Liver (tissue), 9 donors: ENCODE results near the gene ALG9. TPM values are rescaled to one million over a fixed set of nuclear protein-coding genes. Genes with fewer than 3 reads are reported as not detected.
A peak's percentile ranks its signal among the peaks of the same experiment; 100 is the strongest.

Experiments
- DNase-seq: peaks from one replicate; pipeline ENCODE4 v3.0.0-alpha.2; 2017; ENCODE audit warnings: low spot score
- H3K27ac ChIP-seq, 2 donors: one replicate each; pipeline ENCODE4 v1.7.0; 2013; ENCODE audit warnings: inconsistent platforms in 2 of 2, low read length in 2 of 2, control low read depth in 1 of 2, low read depth in 1 of 2, mild to moderate bottlenecking in 1 of 2
- H3K27me3 ChIP-seq, 4 donors: one replicate each; pipeline versions ENCODE4 v1.6.1 to v1.7.0; 2013; ENCODE audit warnings: low read length in 3 of 4, inconsistent platforms in 1 of 4, mild to moderate bottlenecking in 1 of 4, moderate library complexity in 1 of 4; ENCODE audit not compliant: control insufficient read depth in 4 of 4, insufficient read depth in 4 of 4
- H3K36me3 ChIP-seq, 4 donors: one replicate each; pipeline versions ENCODE4 v1.6.1 to v1.7.0; 2013; ENCODE audit warnings: low read length in 3 of 4, mild to moderate bottlenecking in 3 of 4, low read depth in 1 of 4, moderate library complexity in 1 of 4; ENCODE audit not compliant: control insufficient read depth in 4 of 4, insufficient read depth in 3 of 4
- H3K4me1 ChIP-seq, 4 donors: one replicate each; pipeline versions ENCODE4 v1.6.1 to v1.7.0; 2013; ENCODE audit warnings: low read length in 3 of 4, mild to moderate bottlenecking in 3 of 4, moderate library complexity in 1 of 4; ENCODE audit not compliant: control insufficient read depth in 4 of 4, insufficient read depth in 4 of 4
- H3K4me3 ChIP-seq, 3 donors: one replicate each; pipeline versions ENCODE4 v1.6.1 to v1.7.0; 2013; ENCODE audit warnings: low read length in 3 of 3, control low read depth in 1 of 3, low read depth in 1 of 3, mild to moderate bottlenecking in 1 of 3
- H3K9ac ChIP-seq, 2 donors: one replicate each; pipeline ENCODE4 v1.7.0; 2013; ENCODE audit warnings: low read length in 2 of 2, mild to moderate bottlenecking in 2 of 2, moderate library complexity in 2 of 2, control low read depth in 1 of 2, low read depth in 1 of 2
- H3K9me3 ChIP-seq, 4 donors: one replicate each; pipeline versions ENCODE4 v1.6.1 to v1.7.0; 2013; ENCODE audit warnings: low read length in 3 of 4; ENCODE audit not compliant: control insufficient read depth in 4 of 4
- EGR1 ChIP-seq, 2 donors: IDR thresholded peaks; 2 replicates each; pipeline ENCODE4 v1.6.1; 2016 to 2018; ENCODE audit warnings: antibody characterized with exemption in 2 of 2, low read depth in 2 of 2
- FOXA1 ChIP-seq: IDR thresholded peaks from 2 replicates; pipeline ENCODE4 v1.6.1; 2016; ENCODE audit warnings: antibody characterized with exemption
- FOXA2 ChIP-seq: IDR thresholded peaks from 2 replicates; pipeline ENCODE4 v1.6.1; 2016; ENCODE audit warnings: antibody characterized with exemption
- GABPA ChIP-seq, 2 donors: IDR thresholded peaks in 1 of 2; conservative IDR thresholded peaks in 1 of 2; 2 replicates each; pipeline ENCODE4 v1.6.1; 2016; ENCODE audit warnings: antibody characterized with exemption in 2 of 2, mild to moderate bottlenecking in 1 of 2, moderate library complexity in 1 of 2
- HNF4A ChIP-seq, 2 donors: conservative IDR thresholded peaks; 2 replicates each; pipeline ENCODE4 v1.6.1; 2016; ENCODE audit warnings: antibody characterized with exemption in 2 of 2, mild to moderate bottlenecking in 2 of 2
- HNF4G ChIP-seq: IDR thresholded peaks from 2 replicates; pipeline ENCODE4 v1.6.1; 2016; ENCODE audit warnings: antibody characterized with exemption
- JUND ChIP-seq, 2 donors: IDR thresholded peaks; 2 replicates each; pipeline ENCODE4 v1.6.1; 2016; ENCODE audit warnings: antibody characterized with exemption in 2 of 2
- RAD21 ChIP-seq, 2 donors: IDR thresholded peaks; 2 replicates each; pipeline ENCODE4 v1.6.1; 2016; ENCODE audit warnings: antibody characterized with exemption in 2 of 2, mild to moderate bottlenecking in 2 of 2
- RXRA ChIP-seq, 2 donors: IDR thresholded peaks; 2 replicates each; pipeline ENCODE4 v1.6.1; 2017 to 2018; ENCODE audit warnings: antibody characterized with exemption in 2 of 2, mild to moderate bottlenecking in 1 of 2
- SP1 ChIP-seq: IDR thresholded peaks from 2 replicates; pipeline ENCODE4 v1.6.1; 2018; ENCODE audit warnings: antibody characterized with exemption, mild to moderate bottlenecking
- TAF1 ChIP-seq: conservative IDR thresholded peaks from 2 replicates; pipeline ENCODE4 v1.6.1; 2016; ENCODE audit warnings: antibody characterized with exemption, mild to moderate bottlenecking
- YY1 ChIP-seq: IDR thresholded peaks from 2 replicates; pipeline ENCODE4 v1.6.1; 2016; ENCODE audit warnings: antibody characterized with exemption, mild to moderate bottlenecking
- WGBS: extraction: QIAGEN DNeasy Blood & Tissue Kit; methylation state at CpG from one replicate; pipeline ENCODE4 v1.1.7; 2013; 5-methylcytosine and 5-hydroxymethylcytosine counted together
- polyA plus RNA-seq, 2 donors: library from polyadenylated mRNA; stranded (reverse) in 1 of 2; unstranded in 1 of 2; fragments of 200-250 nt in 1 of 2; fragments of >200 nt in 1 of 2; fragmentation: Nextera tagmentation in 1 of 2; extraction: Ambion mirVana in 1 of 2; gene quantifications; one replicate each; pipeline versions ENCODE4 v1.2.1 to v1.2.3, GENCODE V29; 2013 to 2015
- total RNA-seq, 2 donors: library from RNA; depleted of rRNA; stranded (reverse); fragments of >200 nt; gene quantifications; one replicate each; pipeline ENCODE4 v1.2.3, GENCODE V29; 2014
- TF ChIP-seq, protein P1 (sequence below): IDR thresholded peaks from 2 replicates; pipeline ENCODE4 v1.6.1; 2016; ENCODE audit warnings: antibody characterized with exemption
- TF ChIP-seq, protein P2 (sequence below): IDR thresholded peaks from 2 replicates; pipeline ENCODE4 v1.6.1; 2016; ENCODE audit warnings: antibody characterized with exemption
- TF ChIP-seq, protein P3 (sequence below): IDR thresholded peaks from 2 replicates; pipeline ENCODE4 v1.6.1; 2016; ENCODE audit warnings: antibody characterized with exemption, mild to moderate bottlenecking
- TF ChIP-seq, protein P4 (sequence below): IDR thresholded peaks from 2 replicates; pipeline ENCODE4 v1.6.1; 2016; ENCODE audit warnings: antibody characterized with exemption
- donor health status: healthy.
- donor health status: healthy.
- donor health status: healthy.
- donor health status: healthy.
- donor health status: healthy.

Gene ALG9
- total and polyA plus RNA-seq, 4 donors = 13.7 to 36.3 (median 20.2) TPM

DNA sequence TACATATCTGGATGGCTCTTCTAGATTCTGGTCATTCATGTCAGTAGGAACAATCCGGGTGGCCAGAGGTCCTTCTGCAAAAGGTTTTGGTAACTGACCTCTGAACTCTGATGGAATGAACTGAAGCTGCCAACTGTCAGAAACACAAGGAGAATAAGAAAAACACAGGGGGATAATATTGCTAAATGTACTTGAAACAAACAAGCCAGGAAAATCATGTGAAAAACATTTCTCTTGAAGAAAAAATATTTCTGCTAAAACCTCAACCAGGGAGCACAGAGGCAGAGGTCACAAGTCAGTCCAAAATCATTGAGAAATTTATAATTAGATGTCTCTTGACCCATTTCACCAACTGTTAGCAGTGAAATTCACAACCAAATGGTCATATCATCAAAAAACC, 35.2 kb downstream of the ALG9 start (continued):
- TF ChIP-seq, protein P1, sequence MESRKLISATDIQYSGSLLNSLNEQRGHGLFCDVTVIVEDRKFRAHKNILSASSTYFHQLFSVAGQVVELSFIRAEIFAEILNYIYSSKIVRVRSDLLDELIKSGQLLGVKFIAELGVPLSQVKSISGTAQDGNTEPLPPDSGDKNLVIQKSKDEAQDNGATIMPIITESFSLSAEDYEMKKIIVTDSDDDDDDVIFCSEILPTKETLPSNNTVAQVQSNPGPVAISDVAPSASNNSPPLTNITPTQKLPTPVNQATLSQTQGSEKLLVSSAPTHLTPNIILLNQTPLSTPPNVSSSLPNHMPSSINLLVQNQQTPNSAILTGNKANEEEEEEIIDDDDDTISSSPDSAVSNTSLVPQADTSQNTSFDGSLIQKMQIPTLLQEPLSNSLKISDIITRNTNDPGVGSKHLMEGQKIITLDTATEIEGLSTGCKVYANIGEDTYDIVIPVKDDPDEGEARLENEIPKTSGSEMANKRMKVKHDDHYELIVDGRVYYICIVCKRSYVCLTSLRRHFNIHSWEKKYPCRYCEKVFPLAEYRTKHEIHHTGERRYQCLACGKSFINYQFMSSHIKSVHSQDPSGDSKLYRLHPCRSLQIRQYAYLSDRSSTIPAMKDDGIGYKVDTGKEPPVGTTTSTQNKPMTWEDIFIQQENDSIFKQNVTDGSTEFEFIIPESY = no peak

DNA sequence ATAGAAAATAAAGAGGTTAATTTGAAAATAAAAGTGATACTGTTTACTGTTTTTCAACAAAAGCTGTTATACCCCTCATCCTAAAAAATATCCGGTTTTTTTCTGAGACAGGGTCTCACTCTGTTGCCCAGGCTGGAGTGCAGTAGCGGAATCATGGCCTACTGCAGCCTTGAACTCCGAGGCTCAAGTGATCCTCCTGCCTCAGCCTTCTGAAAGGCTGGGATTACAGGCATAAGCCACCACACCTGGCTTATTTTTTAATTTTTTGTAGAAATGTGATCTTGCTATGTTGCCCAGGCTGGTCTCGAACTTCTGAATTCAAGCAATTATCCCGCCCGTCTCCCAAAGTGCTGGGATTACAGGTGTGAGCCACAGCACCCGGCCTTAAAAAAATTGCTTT, 35.7 kb downstream of the ALG9 start:
- Histone ChIP-seq H3K36me3 (no peaks in the 10 kb centered on the region), H3K27me3 (no peaks in the 10 kb centered on the region), H3K27ac (peak overlapping the region in 1 of 2 donors; percentile 44), H3K9ac (peak overlapping the region in 1 of 2 donors; percentile 7), H3K4me1 (peaks cover 5 to 57% (median 48%) of the 10 kb centered on the region in 4 donors), H3K4me3 (no peak overlapping the region), H3K9me3 (no peaks in the 10 kb centered on the region)
- no peak for TF ChIP-seq HNF4A (conservative IDR thresholded peaks at IDR 0.05)
- no peak for TF ChIP-seq TAF1
- no peak for TF ChIP-seq EGR1 (IDR thresholded peaks at IDR 0.05; ENCODE audit: low read depth in 2 of 2)
- no peak for TF ChIP-seq YY1
- TF ChIP-seq SP1 = no peak
- no peak for TF ChIP-seq GABPA (IDR thresholded peaks at IDR 0.05 in 1 of 2, conservative IDR thresholded peaks at IDR 0.05 in 1 of 2)
- TF ChIP-seq, protein P2, sequence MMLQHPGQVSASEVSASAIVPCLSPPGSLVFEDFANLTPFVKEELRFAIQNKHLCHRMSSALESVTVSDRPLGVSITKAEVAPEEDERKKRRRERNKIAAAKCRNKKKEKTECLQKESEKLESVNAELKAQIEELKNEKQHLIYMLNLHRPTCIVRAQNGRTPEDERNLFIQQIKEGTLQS = no peak
- TF ChIP-seq RAD21 (IDR thresholded peaks at IDR 0.05) = no peak
- TF ChIP-seq, protein P3, sequence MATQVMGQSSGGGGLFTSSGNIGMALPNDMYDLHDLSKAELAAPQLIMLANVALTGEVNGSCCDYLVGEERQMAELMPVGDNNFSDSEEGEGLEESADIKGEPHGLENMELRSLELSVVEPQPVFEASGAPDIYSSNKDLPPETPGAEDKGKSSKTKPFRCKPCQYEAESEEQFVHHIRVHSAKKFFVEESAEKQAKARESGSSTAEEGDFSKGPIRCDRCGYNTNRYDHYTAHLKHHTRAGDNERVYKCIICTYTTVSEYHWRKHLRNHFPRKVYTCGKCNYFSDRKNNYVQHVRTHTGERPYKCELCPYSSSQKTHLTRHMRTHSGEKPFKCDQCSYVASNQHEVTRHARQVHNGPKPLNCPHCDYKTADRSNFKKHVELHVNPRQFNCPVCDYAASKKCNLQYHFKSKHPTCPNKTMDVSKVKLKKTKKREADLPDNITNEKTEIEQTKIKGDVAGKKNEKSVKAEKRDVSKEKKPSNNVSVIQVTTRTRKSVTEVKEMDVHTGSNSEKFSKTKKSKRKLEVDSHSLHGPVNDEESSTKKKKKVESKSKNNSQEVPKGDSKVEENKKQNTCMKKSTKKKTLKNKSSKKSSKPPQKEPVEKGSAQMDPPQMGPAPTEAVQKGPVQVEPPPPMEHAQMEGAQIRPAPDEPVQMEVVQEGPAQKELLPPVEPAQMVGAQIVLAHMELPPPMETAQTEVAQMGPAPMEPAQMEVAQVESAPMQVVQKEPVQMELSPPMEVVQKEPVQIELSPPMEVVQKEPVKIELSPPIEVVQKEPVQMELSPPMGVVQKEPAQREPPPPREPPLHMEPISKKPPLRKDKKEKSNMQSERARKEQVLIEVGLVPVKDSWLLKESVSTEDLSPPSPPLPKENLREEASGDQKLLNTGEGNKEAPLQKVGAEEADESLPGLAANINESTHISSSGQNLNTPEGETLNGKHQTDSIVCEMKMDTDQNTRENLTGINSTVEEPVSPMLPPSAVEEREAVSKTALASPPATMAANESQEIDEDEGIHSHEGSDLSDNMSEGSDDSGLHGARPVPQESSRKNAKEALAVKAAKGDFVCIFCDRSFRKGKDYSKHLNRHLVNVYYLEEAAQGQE = no peak
- TF ChIP-seq FOXA2 = no peak
- no peak for TF ChIP-seq FOXA1
- TF ChIP-seq, protein P4, sequence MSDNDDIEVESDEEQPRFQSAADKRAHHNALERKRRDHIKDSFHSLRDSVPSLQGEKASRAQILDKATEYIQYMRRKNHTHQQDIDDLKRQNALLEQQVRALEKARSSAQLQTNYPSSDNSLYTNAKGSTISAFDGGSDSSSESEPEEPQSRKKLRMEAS = no peak
- TF ChIP-seq RXRA (IDR thresholded peaks at IDR 0.05) = no peak
- TF ChIP-seq HNF4G = no peak
- TF ChIP-seq, protein P1 = no peak
- no peak for TF ChIP-seq JUND (IDR thresholded peaks at IDR 0.05)
- DNase-seq = no peak
- 95% methylated on average over 7 of the region's 7 CpGs for WGBS
